GM21825 (cell line): Measurements from ENCODE around the gene PSG6.
"Not testable (repeated sequence)": the region's sequence is repeated elsewhere in the genome, so short reads cannot be mapped to it uniquely, and the experiment has no call there.

Experiments
- ATAC-seq: cut with Tn5 transposase; IDR thresholded peaks from one replicate; pipeline ENCODE4 v1.9.1; 2021; ENCODE audit warnings: mild to moderate bottlenecking, moderate library complexity; ENCODE audit not compliant: unreplicated experiment

The PSG6 gene

GRCh38 chr19:42853231-42853630, 64.5 kb downstream of the PSG6 start:
- not testable (repeated sequence) for ATAC-seq

- not testable (repeated sequence) for ATAC-seq
Observed at GRCh38 chr19:42852821-42853220, 64.9 kb downstream of the PSG6 start.
